Sciatic nerve (tissue), 2 donors: ENCODE data around the gene FBN1. TPM values are rescaled to one million over a fixed set of nuclear protein-coding genes. Genes with fewer than 3 reads are reported as not detected.

Experiments
- ATAC-seq: fragments of 200-7000 bp; cut with Tn5 transposase; one replicate; pipeline ENCODE4 v1.9.1; 2020; ENCODE audit warnings: mild to moderate bottlenecking, moderate library complexity
- DNase-seq: peaks from one replicate; pipeline ENCODE4 v3.0.0-alpha.2; 2020; ENCODE audit warnings: low spot score
- intact Hi-C: fragments of 100-400 bp; cut with DNase I; formaldehyde crosslinking; loops from one replicate; pipeline ENCODE4 v1.14.2; 2022
- total RNA-seq: library from RNA; stranded (reverse); fragmentation: NEBNext Ultra II Directional; extraction: Animal tissue kit (Norgen Biotek cat#: 25700); gene quantifications from one replicate; pipeline ENCODE4 v1.2.1, GENCODE V29; 2021
- donor health status: DM: no; HTN: no; CAD: no.
- donor health status: DM: no; HTN: no; CAD: no.

The FBN1 gene
- total RNA-seq, 1 donor from 2014 or later, result 135 TPM

DNA sequence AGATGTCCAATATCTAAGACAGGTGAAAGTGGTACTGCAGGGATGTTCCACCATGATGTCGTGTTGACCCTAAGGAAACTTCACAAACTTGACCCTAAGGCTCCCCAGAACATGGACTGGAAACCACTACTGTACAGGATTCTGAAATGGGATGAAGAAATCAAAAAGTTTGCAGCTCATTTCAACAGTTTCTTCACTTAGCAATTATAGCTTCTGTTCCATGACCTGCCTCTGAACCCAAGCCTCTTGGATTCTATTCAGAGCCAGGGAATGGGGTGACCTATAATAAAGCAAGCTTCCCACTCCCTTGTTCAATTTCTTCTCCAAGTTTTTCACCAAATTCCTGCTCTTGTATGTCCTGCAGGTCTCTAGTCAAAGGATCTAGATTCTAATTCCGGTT, 273.5 kb downstream of the FBN1 start:
- DNase-seq (no peak), ATAC-seq (peak; percentile 61)
- intact Hi-C loops, result no loop called here

DNA sequence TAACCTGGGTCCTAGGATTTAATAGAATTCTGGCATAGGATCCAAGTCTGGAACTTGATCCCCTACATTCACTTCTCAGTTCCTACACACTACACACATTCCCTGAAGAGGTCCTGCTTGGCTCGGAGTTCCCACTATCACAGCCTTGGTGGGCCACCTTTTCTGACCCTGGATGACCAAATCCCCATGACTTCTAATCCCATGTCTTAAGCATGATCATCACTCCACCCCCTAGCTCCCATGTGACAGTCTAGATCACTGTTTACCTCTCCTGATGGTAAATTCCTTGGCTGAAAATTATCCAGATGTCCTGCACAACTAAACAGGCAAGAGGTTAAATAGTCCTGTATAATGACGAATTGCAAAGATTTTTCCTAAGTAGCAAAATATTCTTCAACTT, 274.0 kb downstream of the FBN1 start:
- DNase-seq (no peak), ATAC-seq (peak; percentile 74)
- intact Hi-C loops, result no loop called here

DNA sequence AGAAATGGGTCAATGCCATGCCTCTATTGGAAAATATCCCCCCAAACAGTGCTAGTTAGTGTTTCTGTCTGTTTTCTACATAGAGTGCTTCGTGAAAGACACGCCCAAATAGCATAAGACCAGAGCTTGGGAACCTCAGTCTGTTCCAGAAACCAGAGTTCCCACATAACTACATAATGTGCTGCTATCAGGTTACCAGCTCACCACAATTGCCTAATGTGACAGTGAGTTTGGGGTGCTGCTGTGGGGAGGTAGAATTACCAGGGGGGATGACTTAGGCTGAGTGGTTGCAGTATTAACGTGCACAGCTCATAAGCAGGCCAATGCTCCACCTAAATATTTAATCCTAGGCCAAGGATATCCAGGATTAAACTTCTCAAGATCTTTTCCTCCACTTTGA, 275.0 kb downstream of the FBN1 start:
- peak; percentile 56 for ATAC-seq
- no peak for DNase-seq
- intact Hi-C loops, result no loop called here

DNA sequence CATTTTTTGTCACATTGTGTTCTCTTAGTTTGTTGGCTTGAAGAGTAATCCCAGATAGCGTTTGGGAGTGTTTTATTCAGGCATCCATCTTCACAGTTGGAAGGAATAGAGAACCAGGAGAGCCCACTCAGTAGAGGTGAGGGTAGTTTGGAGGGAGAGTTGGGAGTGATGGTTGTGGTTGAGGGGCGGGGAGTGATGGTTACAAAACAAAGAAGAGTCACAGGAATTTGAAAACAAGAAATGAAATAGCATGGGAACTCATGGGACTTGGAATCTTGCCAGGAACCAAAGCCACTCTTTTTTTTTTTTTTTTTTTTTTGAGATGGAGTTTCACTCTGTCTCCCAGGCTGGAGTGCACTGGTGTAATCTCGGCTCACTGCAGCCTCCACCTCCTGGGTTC, 278.0 kb downstream of the FBN1 start:
- no peak for DNase-seq
- peak; percentile 27 for ATAC-seq
- intact Hi-C loops, result loop anchor here (10.0 kb wide), 1 partner anchor 277 kb away; the partner anchor contains the start of gene FBN1

DNA sequence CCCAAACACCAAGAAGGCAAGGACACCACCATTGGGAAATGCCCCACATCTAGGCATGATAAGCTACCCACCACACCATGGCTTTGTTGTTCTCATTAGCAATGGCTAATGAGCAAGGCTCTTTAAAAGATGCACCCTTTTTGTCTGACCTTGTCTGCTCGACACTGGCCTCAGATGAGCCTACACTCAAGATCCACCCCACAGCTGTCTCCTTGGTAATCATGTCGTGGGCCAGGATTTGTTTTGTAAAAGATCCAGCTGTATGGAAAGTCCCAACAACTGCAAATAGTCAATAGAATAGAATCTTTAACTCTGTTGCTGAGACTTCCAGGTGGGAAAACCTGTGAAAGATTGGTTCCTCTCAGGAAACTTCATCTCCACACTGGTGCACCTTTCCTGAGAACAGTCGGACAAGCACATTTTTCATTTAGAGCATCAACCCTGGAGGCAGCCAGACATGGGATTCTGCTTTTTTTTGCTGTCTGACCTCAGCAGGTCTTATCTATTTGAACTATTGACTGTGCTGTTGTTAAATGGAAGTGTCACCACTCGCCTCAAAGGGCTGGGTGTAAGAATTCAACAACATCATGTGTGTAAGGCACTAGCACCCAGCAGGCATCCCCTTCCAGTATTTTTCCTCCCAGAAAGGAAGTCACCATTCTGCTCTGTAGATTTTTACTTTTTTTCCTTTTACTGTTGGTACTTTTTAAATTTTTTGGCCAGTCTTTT, 278.8 kb downstream of the FBN1 start:
- no peak for DNase-seq
- intact Hi-C loops, result loop anchor here (10.0 kb wide), 1 partner anchor 278 kb away; the partner anchor contains the start of gene FBN1
- no peak for ATAC-seq

DNA sequence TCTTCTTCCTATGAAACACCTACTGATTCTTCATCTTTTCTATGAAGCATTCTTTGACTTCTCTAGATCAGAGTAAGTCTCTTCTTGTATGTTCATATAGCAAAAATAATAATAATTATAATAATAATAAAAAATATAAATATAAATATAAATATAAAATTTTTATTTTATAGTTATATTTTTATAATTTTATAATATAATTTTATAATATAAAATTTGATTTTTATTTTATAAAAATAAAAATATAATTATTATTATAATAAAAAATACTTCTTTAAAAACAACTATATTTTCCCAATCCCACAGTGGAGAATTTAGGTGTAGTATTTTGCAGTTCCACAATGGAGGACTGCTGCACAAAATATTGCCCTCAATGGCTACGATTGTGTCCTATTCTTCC, 279.9 kb downstream of the FBN1 start:
- DNase-seq (no peak), ATAC-seq (no peak)
- intact Hi-C loops, result loop anchor here (10.0 kb wide), 1 partner anchor 279 kb away; the partner anchor contains the start of gene FBN1

DNA sequence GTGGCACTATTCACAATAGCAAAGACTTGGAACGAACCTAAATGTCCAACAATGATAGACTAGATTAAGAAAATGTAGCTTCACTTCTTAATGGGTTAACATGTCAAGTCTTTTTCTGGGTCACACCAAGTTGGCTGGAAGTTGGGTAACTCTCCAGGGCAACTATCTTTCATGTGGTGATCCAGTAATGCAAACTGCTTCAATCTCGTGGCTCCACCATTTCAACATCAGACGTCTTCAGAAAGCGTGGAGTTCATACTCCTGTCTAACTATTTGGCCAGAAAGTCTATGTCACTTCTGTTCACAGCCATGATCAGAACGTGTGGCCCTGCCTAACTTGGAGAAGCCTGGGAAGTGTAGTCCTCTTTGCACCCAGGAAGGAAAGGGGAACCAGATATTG, 282.0 kb downstream of the FBN1 start:
- intact Hi-C loops, result loop anchor here (10.0 kb wide), 1 partner anchor 281 kb away; the partner anchor contains the start of gene FBN1
- ATAC-seq (no peak), DNase-seq (no peak)

DNA sequence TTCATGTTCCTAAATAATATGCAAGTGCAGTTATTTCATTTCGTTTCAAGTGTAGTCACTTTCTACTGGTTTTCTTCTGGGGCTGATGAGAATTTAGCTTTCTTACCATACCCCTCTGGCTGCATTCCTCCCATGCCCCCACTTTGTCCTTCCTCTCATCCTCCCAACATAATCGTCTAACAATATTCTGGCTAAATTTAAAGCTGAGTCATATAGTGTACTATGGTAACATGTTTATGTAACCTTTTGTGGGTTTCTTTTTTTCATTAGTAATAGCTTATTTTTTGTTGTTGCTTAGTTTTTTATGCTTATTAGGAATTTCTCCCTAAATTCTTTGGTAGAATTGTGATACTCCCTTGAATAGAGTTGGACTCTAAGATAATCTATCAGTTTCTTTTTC, 283.8 kb downstream of the FBN1 start:
- no peak for ATAC-seq
- DNase-seq, result no peak
- intact Hi-C loops, result loop anchor here (10.0 kb wide), 1 partner anchor 283 kb away; the partner anchor contains the start of gene FBN1

DNA sequence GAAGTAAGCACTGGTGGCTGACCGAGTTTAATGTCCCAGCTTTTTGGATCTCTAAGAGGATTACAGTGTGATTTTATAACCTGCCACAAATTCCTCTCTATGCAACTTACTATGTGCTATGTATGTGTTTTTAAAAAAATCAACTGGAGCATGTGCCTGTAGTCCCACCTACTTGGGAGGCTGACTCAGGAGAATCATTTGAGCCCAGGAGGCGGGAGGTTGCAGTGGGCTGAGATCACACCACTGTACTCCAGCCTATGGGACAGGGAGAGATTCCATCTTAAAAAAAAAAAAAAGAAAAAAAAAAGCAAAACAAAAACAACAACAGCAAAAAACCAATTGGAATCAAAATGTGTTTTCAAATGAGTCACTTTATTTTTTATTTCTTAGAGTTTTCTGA, 284.7 kb downstream of the FBN1 start:
- intact Hi-C loops, result loop anchor here (10.0 kb wide), 1 partner anchor 284 kb away; the partner anchor contains the start of gene FBN1
- DNase-seq (no peak), ATAC-seq (no peak)

Other genes starting within 250 kb of the FBN1 start
- gene CEP152, start 165.4 kb upstream of the FBN1 start, total RNA-seq, result 11.1 TPM
- gene EID1, start 232.4 kb upstream of the FBN1 start, total RNA-seq, result 140 TPM